HG03175 (cell line): Measurements from ENCODE around the gene PCK1.
"Not testable (repeated sequence)": the region's sequence is repeated elsewhere in the genome, so short reads cannot be mapped to it uniquely, and the experiment has no call there.

ENCODE experiments used
- ATAC-seq: cut with Tn5 transposase; IDR thresholded peaks from one replicate; pipeline ENCODE4 v1.9.1; 2021; ENCODE audit warnings: mild to moderate bottlenecking, moderate library complexity; ENCODE audit not compliant: unreplicated experiment

Gene PCK1

DNA sequence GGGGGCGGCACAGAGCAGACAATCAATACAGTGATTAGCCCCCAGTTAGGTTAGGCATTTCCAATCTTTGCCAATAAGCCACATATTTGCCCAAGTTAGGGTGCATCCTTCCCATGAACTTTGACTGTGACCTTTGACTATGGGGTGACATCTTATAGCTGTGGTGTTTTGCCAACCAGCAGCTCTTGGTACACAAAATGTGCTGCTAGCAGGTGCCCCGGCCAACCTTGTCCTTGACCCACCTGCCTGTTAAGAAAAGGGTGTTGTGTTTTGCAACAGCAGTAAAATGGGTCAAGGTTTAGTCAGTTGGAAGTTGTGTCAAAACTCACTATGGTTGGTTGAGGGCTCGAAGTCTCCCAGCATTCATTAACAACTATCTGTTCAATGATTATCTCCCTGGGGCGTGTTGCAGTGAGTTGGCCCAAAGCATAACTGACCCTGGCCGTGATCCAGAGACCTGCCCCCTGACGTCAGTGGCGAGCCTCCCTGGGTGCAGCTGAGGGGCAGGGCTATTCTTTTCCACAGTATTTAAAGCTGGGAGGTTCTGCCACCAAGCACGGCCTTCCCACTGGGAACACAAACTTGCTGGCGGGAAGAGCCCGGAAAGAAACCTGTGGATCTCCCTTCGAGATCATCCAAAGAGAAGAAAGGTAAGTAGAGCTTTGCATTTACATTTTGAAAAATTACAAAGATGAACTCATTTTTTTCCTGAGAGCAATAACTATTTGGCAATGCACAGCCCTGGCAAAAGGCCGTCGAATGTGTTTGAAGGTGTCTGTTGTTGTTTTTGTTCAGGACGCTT, at the start of gene PCK1:
Gene PCK1 (plus strand): TSS at position 557 of the 802 bp plus-strand sequence. CDS start 302 bp downstream, outside the sequence.
- no peak for ATAC-seq

DNA sequence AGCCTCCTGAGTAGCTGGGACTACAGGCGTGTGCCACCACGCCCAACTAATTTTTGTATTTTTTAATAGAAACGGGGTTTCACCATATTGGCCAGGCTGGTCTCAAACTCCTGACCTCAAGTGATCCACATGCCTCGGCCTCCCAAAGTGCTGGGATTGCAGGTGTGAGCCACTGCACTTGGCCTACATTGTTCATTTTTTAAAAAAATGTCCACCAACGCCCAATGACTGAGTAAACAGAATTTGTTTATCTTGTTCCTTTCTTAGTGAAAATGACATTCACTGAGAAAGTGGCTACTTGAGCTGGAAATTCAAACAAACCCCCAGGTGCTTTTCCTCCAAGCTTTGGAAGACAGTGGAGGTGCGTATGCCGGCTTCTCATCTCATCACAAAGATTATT, 49.2 kb upstream of the PCK1 start:
- ATAC-seq: not testable (repeated sequence)

GRCh38 chr20:57512432-57512831, 48.5 kb upstream of the PCK1 start:
- ATAC-seq: no peak

DNA sequence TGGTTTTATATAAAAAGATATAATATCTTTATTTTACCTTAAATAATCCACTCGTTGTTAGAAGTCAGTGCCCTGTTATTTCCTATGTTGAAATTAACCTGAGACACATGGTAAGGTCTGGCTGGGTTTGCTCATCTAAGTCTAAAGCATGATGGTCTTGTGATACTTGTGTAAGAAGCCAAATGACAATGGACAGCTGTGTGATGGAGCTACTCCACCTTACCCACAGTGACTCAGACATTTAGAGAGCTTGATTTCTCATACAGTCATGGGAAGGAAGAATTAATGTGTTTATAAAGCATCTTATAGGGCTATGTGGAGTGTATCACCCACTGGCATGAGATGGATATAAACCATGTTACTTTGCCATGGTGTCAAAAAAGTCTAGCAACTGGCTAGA, 47.7 kb upstream of the PCK1 start:
- ATAC-seq: no peak

DNA sequence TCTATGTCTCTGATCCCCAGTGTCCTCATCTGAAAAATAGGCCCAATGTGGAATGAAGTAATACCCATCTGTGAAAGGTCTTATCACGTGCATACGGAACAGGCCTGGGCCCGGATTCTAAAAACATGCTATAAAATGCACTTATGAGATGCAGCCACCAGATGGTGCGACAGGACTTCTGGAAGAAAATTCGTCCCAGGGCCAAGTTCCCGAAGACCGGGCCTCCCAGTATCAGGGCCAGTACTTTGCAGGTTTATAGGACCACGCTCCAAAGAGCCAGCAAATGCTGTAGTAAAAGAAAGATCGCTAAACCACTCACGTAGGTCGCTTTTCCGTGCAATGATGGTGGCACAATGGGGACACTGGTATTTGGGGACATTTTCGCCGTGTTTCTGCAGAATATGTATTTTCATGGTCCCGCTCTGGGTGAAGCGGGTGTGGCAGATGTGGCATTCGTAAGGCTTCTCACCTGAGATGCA, 46.6 kb upstream of the PCK1 start:
- no peak for ATAC-seq

GRCh38 chr20:57517904-57518303, 43.0 kb upstream of the PCK1 start:
- no peak for ATAC-seq

DNA sequence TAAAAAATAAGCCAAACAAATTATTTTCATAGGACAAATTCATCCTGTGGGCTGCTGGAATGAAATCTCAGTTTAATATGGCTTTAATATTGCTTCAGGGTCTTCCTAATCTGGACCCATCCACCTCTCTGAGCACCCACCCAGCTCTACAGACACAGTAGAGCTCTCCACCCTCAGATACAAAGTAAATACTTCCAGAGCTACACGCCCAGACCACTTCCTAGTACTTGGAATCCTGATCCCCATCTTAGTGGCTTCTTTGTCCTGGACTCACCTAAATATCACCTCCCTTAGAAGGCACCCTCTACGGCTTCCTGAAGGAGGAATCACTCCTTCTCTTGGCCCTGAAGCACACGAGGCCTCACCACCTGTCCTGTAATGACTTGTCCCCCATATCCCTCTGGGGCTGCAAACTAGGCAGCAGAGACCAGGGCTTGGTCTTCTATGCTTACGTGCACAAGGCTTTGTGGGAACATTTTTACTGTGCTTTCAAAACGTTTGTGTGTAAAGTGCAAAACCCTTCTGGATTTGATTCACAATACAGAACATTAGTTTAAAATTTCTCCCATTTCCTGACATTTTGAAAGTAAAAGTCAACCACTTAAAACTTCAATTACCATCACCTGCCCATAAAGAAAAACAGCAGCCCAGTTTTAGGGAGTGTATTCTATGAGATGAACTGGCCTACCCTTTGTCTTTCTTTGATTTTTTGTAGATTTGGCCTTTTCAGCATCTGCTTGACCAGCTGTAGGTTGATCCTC, 38.4 kb upstream of the PCK1 start:
- no peak for ATAC-seq

DNA sequence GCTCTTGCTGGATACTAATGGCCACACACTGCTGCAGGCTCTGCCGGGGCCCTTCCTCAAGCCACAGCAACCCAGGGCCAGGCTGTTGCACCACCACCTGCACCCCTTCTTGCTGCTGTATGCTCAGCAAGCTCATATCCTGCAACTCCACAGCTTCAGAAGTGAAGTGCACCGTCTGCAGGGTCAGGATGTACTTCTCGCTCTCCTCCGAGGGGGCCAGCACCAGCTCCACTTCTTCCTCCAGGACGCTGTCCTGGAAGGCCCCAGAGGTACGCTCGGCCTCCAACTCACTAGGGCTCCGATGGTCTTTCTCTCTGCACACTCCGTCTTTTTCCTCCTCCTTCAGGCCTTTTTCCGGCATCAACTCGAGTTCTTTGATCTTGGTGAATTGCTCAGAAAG, 37.1 kb upstream of the PCK1 start:
- no peak for ATAC-seq

DNA sequence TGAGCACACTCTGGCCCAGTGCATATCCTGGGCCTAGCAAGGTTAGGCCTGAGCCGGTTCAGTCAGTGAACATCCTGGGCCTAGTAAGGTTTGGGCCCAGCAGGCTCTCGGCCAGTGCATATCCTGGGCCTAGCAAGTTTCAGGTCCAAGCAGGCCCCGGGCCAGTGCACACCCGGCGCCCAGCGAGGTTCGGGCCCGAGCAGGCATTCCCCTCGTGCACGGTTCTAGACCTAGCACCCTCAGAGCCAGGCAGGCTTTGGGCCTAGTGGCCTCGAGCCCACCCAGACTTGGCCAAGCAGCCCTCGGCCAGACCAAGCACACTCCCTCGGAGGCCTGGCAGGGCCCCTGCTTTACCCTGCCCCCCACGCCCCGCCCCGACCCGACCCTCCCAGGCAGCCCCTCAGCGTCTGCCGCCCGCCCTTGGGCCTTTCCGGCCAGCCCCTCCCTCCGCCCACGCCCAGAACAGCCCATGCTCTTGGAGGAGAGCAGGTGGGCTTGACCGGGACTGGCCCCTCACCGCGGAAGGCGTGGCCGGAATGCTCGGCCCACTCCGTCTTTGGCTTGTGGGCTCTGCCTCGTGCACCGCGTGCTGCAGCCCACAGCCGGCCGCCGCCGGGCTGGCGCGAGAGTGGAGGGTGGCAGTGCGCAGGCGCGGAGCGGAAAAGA, 36.3 kb upstream of the PCK1 start, which contains the start of gene CTCFL:
Gene CTCFL (minus strand): TSS at position 630 of the 666 bp plus-strand sequence. CDS start 935 bp downstream, outside the sequence.
- no peak for ATAC-seq

- ATAC-seq: no peak
These were observed 35.4 kb upstream of the PCK1 start for GRCh38 chr20:57525328-57526086.

- ATAC-seq: no peak
These were observed 34.6 kb upstream of the PCK1 start for GRCh38 chr20:57526087-57526884.

DNA sequence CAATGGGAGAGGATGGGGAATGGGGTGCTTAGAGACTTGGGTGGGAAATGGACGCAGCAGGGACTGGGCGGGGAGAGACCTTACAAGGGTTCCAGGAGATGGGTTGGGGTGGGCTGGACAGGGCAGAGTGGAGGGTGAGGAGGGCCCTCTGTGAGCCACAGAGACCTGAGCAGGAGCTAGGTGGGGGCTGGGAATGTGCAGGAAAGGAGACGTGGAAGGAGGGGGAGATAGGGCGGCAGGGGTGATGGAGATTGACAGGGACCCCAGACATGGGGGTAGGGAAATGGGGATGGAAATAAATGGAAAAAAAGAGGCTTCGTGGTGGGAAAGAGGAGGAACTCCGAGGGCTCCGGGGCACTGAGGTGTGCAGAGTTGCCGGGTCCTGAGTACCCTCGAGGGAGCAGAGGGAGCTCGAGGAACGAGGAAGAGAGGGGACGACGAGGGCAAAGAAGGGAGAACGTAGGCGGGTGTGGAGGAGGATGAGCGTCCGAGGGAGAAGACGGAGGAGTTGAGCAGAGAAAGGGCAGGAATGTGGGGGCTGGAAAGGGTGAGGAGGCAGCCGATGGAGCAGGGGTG, 33.9 kb upstream of the PCK1 start:
- no peak for ATAC-seq

DNA sequence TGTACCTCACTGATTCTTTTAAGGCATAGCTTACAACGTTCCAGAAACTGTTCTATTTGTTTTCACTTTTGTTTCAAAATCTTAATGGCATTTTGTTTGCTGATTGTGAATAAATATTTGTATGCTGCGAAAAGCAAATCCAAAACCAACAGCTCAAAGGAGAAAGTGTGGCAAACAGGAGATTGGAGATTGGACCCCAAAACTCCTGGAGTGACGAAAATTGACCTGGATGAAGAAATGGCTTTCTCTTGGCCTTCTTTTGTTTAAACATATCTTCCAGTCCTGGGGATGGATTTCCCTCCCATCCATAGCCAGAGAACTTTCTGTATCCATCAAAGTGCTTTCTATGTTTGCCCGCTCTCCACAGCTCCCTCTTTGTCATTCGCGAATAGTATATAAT, 33.2 kb upstream of the PCK1 start:
- no peak for ATAC-seq

DNA sequence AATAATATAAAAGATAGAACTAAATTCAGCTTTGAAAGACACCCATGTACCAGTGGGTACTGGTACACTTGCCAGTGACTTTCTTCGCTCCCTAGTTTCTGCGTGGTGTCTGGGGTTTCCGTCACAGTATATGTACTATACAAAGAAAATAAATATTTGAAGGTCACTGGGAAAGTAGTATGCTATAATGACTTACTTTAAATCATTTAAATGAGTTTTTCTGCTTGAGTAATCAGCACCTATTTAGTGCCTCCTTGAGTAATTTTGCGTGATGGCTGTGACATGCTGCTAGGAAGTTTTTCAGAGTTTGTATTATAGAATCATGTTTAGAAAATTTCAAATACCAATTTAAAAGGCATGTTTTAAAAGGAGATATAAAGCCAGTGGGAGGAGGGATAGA, 32.8 kb upstream of the PCK1 start:
- no peak for ATAC-seq

DNA sequence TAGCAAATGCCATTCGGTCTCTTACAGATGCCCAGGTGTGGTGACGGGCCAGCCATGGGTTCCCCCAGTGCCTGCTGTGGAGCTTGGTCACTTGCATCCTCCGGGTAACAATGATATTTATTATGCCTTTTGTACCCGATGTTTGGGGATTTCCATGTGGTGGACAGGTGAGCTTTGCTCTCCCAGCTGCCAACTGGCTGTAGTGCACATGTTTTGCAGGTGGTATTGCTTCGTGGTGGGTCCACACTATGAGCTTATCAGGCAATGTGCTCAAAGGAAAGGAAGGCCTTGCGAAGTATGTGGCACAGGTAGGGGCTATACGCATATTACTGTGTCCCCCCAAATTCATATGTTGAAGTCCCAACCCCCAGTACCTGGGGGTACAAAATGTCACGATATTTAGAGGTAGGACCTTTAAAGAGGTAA, 31.7 kb upstream of the PCK1 start:
- ATAC-seq: no peak

DNA sequence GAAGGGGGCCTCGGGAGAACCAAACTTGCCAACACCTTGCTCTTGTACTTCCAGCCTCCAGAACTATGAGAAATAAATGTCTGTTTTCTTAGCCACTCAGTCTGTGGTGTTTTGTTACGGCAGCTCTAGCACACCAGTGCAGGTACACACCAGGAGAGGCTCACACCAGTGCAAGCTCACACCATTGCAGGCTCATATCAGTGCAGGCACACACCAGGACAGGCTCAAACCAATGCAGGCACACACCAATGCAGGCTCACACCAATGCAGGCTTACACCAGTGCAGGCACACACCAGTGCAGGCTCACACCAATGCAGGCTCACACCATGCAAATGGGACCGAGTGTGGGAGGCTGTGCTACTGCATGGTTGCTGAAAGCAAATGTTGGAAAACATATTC, 31.1 kb upstream of the PCK1 start:
- ATAC-seq: no peak

DNA sequence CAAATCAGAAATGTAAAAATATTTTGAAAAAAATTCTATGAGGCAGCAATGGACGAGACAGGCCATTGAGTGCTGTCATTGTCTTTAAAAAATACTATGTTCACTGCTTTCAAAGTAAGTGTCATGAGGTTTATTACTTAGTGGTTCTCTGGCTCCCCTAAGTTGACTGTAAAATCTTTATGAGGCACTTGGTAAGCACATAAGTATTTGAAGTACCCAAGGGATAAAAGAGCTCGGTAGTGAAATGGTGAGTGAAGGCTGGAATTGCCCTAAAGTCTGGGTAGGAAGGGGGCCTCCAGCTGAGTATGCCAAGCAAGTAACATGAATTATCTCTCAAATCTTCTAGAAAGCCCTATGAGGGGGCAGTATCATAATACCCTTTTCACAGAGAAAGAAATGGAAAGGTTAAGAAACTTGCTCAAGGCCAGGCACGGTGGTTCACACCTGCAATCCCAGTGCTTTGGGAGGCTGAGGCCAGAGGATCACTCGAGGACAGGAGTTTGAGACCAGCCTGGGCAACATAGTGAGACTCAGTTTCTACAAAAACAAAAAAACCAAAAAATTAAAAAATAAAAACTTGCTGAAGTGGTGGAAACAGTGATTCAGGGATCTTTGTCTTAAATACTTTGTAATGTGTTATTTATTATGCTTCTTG, 30.5 kb upstream of the PCK1 start:
- ATAC-seq: no peak

DNA sequence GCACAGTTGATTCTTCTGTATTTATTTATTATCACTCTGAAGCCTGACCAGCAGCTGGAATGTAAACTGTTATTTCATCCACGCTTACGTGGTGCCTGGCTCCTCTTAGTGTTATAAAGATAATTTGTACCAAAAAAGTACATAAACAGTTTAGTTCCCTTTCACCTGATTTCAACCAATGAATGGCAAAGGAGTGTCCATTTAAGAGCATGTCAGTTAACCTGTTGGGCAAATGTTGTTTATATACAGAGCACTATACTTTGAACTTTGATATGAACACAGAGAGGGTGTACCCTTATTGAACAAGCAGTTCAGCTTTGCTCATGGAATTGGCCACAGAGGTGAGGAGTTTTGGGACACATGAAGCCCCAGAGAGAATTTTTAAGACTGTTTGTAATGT, 28.8 kb upstream of the PCK1 start:
- ATAC-seq: no peak

DNA sequence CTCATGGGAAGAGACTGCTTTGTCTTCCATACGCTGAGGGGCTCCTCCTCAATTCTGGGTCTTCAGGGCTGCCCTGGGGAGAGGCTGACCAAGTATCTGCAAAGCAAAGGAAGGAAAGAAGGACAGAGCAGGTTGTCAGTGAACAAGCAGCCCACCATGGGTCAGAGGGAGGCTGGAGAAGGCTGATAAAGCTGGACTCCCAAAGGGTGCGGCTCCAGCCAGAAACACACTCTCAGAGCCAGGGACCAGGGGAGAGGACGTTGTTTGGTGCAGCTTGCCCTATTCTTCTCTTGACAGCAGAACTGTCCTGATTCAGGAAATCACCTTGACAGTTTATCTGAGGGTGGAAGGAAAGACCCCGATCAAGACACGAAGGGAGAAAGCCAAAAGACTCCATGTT, 25.6 kb upstream of the PCK1 start:
- ATAC-seq: no peak
